Measurements from ENCODE around the gene FHIT. TPM values are rescaled to one million over a fixed set of nuclear protein-coding genes. Genes with fewer than 3 reads are reported as not detected.

Gene FHIT
- total and polyA plus RNA-seq, 11 donors = 4.2 to 26.8 (median 16.5) TPM

DNA sequence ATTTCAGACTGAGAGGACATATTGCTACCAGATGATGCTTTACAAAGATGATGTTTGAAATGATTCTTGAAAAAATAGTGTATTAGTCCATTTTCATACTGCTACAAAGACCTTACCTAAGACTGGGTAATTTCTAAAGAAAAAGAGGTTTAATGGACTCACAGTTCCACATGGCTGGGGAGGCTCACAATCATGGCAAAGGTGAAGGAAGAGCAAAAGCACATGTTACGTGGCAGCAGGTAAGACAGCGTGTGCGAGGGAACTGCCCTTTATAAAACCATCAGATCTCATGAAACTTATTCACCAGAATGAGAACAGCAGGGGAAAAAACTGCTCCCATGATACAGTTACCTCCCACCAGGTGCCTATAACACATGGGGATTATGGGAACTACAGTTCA lies 1543.0 kb downstream of the FHIT start:
- intact Hi-C loops (cut with DNase I) = no loop called here
- WGBS, 4 donors = 90 to 94% (median 91%) methylated on average over 3 of the region's 3 CpGs
- DNase-seq (no peak), ATAC-seq (no peak)
- Histone ChIP-seq H3K27me3 (no peaks in the 10 kb centered on the region), H3K4me3 (no peak overlapping the region), H3K36me3 (no peaks in the 10 kb centered on the region), H3K9me3 (peaks cover 0 to 4% (median 0%) of the 10 kb centered on the region in 12 donors), H3K27ac (no peak overlapping the region), H3K4me1 (peaks cover 0 to 10% (median 0%) of the 10 kb centered on the region in 12 donors)
- TF ChIP-seq POLR2A (IDR thresholded peaks at IDR 0.05) = no peak
- TF ChIP-seq, protein P1, sequence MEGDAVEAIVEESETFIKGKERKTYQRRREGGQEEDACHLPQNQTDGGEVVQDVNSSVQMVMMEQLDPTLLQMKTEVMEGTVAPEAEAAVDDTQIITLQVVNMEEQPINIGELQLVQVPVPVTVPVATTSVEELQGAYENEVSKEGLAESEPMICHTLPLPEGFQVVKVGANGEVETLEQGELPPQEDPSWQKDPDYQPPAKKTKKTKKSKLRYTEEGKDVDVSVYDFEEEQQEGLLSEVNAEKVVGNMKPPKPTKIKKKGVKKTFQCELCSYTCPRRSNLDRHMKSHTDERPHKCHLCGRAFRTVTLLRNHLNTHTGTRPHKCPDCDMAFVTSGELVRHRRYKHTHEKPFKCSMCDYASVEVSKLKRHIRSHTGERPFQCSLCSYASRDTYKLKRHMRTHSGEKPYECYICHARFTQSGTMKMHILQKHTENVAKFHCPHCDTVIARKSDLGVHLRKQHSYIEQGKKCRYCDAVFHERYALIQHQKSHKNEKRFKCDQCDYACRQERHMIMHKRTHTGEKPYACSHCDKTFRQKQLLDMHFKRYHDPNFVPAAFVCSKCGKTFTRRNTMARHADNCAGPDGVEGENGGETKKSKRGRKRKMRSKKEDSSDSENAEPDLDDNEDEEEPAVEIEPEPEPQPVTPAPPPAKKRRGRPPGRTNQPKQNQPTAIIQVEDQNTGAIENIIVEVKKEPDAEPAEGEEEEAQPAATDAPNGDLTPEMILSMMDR (IDR thresholded peaks at IDR 0.05) = no peak

GRCh38 chr3:59704292-59704691 lies 1547.0 kb downstream of the FHIT start:
- TF ChIP-seq, protein P1 (IDR thresholded peaks at IDR 0.05) = no peak
- DNase-seq (no peak), ATAC-seq (no peak)
- H3K4me1 ChIP-seq = peaks cover 0 to 3% (median 0%) of the 10 kb centered on the region in 12 donors
- no peak overlapping the region for H3K4me3 ChIP-seq
- no peaks in the 10 kb centered on the region for H3K27me3 ChIP-seq
- H3K9me3 ChIP-seq = no peaks in the 10 kb centered on the region
- no peaks in the 10 kb centered on the region for H3K36me3 ChIP-seq
- H3K27ac ChIP-seq = no peak overlapping the region
- intact Hi-C loops (cut with DNase I) = no loop called here
- 51 to 67% (median 57%) methylated on average over 4 of the region's 4 CpGs for WGBS, 4 donors

GRCh38 chr3:59699648-59700320 lies 1551.5 kb downstream of the FHIT start:
- Histone ChIP-seq H3K4me1 (peaks cover 0 to 3% (median 0%) of the 10 kb centered on the region in 12 donors), H3K27ac (peak overlapping the region in 5 of 12 donors; percentile 24 to 61 (median 41)), H3K4me3 (no peak overlapping the region), H3K9me3 (peaks cover 0 to 3% (median 0%) of the 10 kb centered on the region in 12 donors), H3K27me3 (no peaks in the 10 kb centered on the region), H3K36me3 (no peaks in the 10 kb centered on the region)
- intact Hi-C loops (cut with DNase I) = no loop called here
- 40 to 50% (median 41%) methylated on average over 6 of the region's 6 CpGs for WGBS, 4 donors
- TF ChIP-seq, protein P1 (IDR thresholded peaks at IDR 0.05) = no peak
- no peak for TF ChIP-seq POLR2A (IDR thresholded peaks at IDR 0.05)
- ATAC-seq (peak; percentile 89 to 96 (median 95)), DNase-seq (peak in 4 of 5 donors; percentile 22 to 56 (median 38))

Small RNA genes lying within 50 kb of the gene (microRNA-seq; reads per million reads assigned to microRNA genes)
- 0 reads per million in 4 donors for gene MIR548BB
